ENCODE results near the gene CLK4.
A peak's percentile ranks its signal among the peaks of the same experiment; 100 is the strongest.

The CLK4 gene

DNA sequence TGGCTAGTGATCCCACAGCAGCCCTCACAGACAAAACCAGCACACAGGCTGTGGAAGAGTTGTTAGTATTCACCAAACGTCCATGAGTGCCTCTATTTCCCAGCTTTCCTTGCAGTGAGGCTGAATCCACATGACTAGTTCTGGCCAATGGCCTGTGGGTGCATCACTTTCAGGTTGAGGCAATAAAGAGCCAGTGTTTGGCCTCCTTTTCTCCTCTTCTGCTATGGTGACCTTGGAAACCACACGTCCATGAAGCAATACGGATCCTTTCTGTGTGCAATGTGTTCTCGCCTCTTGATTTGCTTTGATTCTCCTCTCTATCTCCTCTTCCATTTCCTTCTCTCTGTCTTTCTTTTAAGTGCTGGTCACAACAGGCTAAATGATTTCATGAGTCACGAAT is 23.4 kb upstream of the CLK4 start:
- ATAC-seq (no peak), DNase-seq (no peak)
- Mint-ChIP-seq H3K27ac (no peak overlapping the region), H3K9me3 (peaks cover 12% of the 10 kb centered on the region), H3K4me3 (no peak overlapping the region), H3K36me3 (ENCODE audit: low read depth) (peaks cover 4% of the 10 kb centered on the region), H3K4me1 (no peaks in the 10 kb centered on the region), H3K27me3 (peaks cover 2% of the 10 kb centered on the region)

DNA sequence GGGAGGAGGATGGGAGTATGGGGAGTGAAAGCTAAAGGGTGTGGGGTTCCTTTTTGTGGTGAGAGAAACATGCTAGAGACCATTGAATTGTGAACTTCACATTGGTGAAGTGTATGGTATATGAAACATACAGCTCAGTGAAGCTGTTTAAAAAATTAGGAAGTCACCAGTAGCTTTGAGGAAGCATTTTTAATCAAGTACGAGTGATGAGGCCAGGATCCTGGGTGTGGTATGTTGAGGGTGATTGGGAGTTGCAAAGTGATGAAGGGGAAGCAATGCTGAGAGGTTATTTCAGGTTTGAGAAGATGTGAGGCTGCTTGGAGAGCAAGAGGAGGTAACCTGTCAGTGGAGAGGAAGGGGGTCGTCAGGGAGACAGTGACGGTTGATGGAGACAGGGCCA is 22.7 kb upstream of the CLK4 start:
- Mint-ChIP-seq H3K9me3 (peaks cover 12% of the 10 kb centered on the region), H3K4me1 (no peaks in the 10 kb centered on the region), H3K36me3 (ENCODE audit: low read depth) (peaks cover 4% of the 10 kb centered on the region), H3K27ac (no peak overlapping the region), H3K27me3 (peaks cover 2% of the 10 kb centered on the region), H3K4me3 (no peak overlapping the region)
- DNase-seq: no peak
- no peak for ATAC-seq

GRCh38 chr5:178644826-178645545 is 18.1 kb upstream of the CLK4 start:
- DNase-seq (no peak), ATAC-seq (no peak)
- no peak overlapping the region for H3K27ac Mint-ChIP-seq
- H3K4me1 Mint-ChIP-seq: no peaks in the 10 kb centered on the region
- H3K9me3 Mint-ChIP-seq: peaks cover 8% of the 10 kb centered on the region
- no peak overlapping the region for H3K4me3 Mint-ChIP-seq
- peaks cover 4% of the 10 kb centered on the region for H3K36me3 Mint-ChIP-seq (ENCODE audit: low read depth)
- no peaks in the 10 kb centered on the region for H3K27me3 Mint-ChIP-seq

DNA sequence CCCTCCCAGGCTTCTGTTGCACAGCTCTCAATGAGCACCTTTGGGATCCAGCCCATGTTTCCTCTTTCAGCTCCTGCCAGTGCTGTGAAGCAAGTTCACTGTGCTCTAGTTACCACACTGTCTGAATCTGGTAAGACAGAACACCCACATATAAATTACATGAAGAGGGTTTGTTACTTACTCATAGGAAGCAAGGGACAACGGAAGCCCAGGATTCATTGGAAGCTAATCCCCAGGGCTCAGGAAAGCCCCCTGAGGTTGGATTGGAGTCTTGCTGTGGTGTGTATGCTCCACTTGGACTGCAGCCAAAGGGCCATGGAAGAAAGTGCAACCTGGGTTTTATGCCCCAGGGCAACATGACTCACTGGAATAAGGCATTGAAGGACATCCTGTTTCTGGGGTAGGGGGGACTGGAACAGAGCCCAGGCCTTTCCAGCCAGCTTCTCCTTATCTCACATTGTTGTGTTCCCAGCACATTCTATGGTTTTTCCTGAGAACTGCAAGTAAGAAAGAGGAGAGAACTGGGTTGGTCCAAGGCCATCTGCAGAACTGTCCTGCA is 15.6 kb upstream of the CLK4 start:
- Mint-ChIP-seq H3K9me3 (no peaks in the 10 kb centered on the region), H3K4me3 (no peak overlapping the region), H3K36me3 (ENCODE audit: low read depth) (no peaks in the 10 kb centered on the region), H3K27ac (no peak overlapping the region), H3K4me1 (no peaks in the 10 kb centered on the region), H3K27me3 (no peaks in the 10 kb centered on the region)
- DNase-seq: no peak
- ATAC-seq: no peak

DNA sequence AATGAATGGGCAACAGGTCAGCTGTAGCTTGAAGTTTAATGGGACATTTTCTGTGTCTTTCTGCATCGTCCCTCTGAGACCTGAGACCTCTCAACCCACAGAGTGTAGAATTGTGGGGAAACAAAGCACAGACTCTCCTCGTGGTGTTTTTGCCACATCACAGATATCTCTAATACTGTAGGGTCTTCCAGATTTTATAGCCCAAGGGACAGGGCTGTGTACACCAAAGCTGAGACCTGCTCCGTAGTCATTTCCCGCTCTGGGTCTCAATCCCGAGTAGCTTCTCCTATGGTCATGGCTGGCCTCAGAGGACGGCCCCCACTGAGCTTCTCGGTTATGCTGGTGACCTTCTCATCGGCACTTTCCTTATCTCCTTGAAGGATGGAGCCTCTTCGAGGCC is 14.9 kb upstream of the CLK4 start:
- no peaks in the 10 kb centered on the region for H3K4me1 Mint-ChIP-seq
- no peak overlapping the region for H3K27ac Mint-ChIP-seq
- DNase-seq (no peak), ATAC-seq (no peak)
- no peaks in the 10 kb centered on the region for H3K27me3 Mint-ChIP-seq
- no peaks in the 10 kb centered on the region for H3K9me3 Mint-ChIP-seq
- H3K4me3 Mint-ChIP-seq: no peak overlapping the region
- H3K36me3 Mint-ChIP-seq (ENCODE audit: low read depth): no peaks in the 10 kb centered on the region

DNA sequence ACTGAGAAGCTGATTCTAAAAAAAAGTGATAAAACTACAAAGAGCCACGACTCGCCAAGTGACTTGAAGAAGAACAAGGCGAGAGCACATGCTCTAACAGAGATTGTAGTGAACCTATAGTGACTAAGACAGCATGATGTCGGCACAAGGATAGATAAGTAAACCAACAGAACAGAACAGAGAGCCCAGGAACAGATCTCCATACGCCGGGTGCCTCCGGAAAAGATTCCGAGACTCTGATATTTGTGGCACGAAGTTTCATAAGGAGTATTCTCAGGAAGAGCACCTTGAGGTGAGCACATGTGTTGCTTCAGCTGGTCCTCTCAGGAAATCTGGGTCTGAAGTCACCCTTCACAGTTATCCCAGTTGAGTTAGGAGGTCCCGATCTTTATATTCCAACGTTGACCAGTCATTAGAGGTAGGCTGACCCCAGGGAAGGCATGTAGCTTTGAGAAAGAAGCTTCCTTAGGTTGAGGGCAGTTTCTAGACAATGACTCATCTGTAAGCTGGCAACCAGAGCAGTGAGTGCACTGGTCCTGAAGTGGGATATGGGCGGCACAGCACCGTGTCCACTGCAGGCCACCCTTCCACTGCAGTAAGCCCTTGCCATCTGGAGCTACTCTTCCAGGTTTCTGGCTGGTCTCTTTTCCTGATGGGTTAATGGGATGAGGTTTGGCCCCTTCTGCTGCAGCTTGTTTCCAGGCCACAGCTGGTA is 13.6 kb upstream of the CLK4 start:
- no peak overlapping the region for H3K4me3 Mint-ChIP-seq
- DNase-seq: no peak
- no peak overlapping the region for H3K27ac Mint-ChIP-seq
- ATAC-seq: no peak
- H3K27me3 Mint-ChIP-seq: no peaks in the 10 kb centered on the region
- H3K9me3 Mint-ChIP-seq: no peaks in the 10 kb centered on the region
- H3K4me1 Mint-ChIP-seq: no peaks in the 10 kb centered on the region
- H3K36me3 Mint-ChIP-seq (ENCODE audit: low read depth): no peaks in the 10 kb centered on the region

GRCh38 chr5:178637356-178638074 is 10.7 kb upstream of the CLK4 start:
- ATAC-seq: no peak

GRCh38 chr5:178632285-178632684 is 5.4 kb upstream of the CLK4 start:
- Mint-ChIP-seq H3K36me3 (ENCODE audit: low read depth) (no peaks in the 10 kb centered on the region), H3K27me3 (peaks cover 6% of the 10 kb centered on the region), H3K4me1 (no peaks in the 10 kb centered on the region), H3K4me3 (no peak overlapping the region), H3K9me3 (no peaks in the 10 kb centered on the region), H3K27ac (no peak overlapping the region)
- ATAC-seq (no peak), DNase-seq (no peak)

More at GRCh38 chr5:178637356-178638074, 10.7 kb upstream of the CLK4 start:
- Mint-ChIP-seq H3K4me3 (no peak overlapping the region), H3K9me3 (no peaks in the 10 kb centered on the region), H3K4me1 (no peaks in the 10 kb centered on the region), H3K36me3 (ENCODE audit: low read depth) (no peaks in the 10 kb centered on the region), H3K27me3 (peaks cover 4% of the 10 kb centered on the region), H3K27ac (no peak overlapping the region)
- no peak for DNase-seq

GRCh38 chr5:178630951-178631350 is 4.1 kb upstream of the CLK4 start:
- Mint-ChIP-seq H3K4me3 (no peak overlapping the region), H3K4me1 (no peaks in the 10 kb centered on the region), H3K36me3 (ENCODE audit: low read depth) (peaks cover 1% of the 10 kb centered on the region), H3K9me3 (no peaks in the 10 kb centered on the region), H3K27me3 (peaks cover 6% of the 10 kb centered on the region), H3K27ac (no peak overlapping the region)
- ATAC-seq (no peak), DNase-seq (no peak)

DNA sequence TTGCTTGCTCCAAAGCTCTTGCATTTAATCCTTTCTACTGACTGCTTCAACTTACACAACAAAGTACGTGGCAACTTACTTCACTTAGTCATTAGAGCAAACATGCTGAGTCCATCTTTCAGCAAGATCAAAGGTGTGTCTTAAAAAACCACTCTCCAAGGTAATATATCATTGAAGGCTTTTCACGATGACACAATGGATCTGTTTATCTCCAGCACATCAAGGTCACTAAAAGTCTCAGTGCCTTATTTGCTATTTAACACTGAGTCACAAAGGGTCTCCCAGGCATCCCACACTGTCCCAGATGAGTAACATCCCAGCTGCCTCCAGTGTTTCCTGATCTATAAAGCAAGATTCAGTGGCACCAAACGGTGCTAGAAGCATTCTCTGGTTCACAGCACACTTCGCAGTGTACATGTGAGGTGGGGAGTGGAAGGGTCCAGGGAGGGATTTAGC is 3.7 kb upstream of the CLK4 start:
- H3K9me3 Mint-ChIP-seq: no peaks in the 10 kb centered on the region
- DNase-seq (no peak), ATAC-seq (no peak)
- H3K27ac Mint-ChIP-seq: no peak overlapping the region
- peaks cover 6% of the 10 kb centered on the region for H3K27me3 Mint-ChIP-seq
- H3K4me3 Mint-ChIP-seq: no peak overlapping the region
- H3K36me3 Mint-ChIP-seq (ENCODE audit: low read depth): peaks cover 6% of the 10 kb centered on the region
- peaks cover 3% of the 10 kb centered on the region for H3K4me1 Mint-ChIP-seq

DNA sequence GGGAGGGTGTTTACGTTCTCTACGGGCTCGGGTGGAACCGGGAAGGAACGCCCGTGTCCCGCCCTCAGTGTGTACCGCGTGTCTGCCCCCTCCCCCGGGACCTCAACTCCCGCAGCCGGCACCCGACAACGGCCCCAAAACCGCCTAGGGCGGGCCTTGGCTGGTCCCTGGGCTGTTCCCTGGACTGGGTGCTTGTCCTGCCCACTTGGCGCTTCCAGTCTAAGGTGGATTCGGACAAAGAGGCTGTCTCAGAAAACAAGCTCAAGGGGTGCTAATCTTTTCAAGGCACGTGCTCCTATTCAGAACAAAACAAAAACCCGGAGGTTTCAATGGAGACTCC is 379 bp upstream of the CLK4 start:
- no peaks in the 10 kb centered on the region for H3K9me3 Mint-ChIP-seq
- ATAC-seq: no peak
- DNase-seq: no peak
- H3K27ac Mint-ChIP-seq: peak overlapping the region; percentile 67
- H3K36me3 Mint-ChIP-seq (ENCODE audit: low read depth): peaks cover 15% of the 10 kb centered on the region
- peak overlapping the region; percentile 94 for H3K4me3 Mint-ChIP-seq
- H3K27me3 Mint-ChIP-seq: peaks cover 2% of the 10 kb centered on the region
- H3K4me1 Mint-ChIP-seq: peaks cover 30% of the 10 kb centered on the region

DNA sequence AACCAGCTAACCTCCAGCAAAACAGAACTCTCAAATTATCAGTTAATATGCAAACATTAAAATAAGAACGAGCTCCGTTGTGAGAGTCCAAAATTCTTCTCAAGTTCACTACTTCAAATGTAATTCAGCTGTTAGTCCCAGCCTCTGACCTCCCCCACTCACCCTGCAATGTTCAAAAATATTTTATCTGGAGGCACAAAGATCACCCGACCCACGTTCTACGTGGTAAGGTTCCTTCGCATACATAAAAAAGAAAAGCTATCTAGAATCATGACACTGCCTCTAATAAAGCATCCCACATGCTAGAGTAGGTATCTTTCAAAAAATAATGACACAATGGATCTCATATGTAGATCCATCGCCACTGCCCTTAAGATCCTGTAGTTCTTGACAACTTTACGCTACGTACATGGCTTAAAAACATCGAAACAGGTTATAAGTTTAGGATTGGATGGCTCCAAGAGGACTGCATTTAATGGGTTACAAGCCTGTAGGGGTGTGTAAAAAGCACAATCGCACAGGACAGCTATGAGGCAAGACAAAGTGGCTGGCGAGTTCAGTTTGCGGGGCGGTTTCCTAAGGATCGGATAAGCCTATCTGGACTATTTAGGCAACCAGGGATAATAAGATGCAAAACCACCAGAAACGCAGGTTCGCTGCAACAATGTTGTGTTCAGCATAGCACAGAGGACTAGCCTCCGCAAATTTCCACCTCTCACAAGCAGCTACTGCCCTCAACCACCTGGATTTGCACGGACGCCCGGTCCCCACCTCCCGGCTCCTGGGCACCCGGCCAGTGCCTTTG is 969 bp downstream of the CLK4 start:
- Mint-ChIP-seq H3K27ac (peak overlapping the region; percentile 96), H3K4me3 (peak overlapping the region; percentile 94), H3K4me1 (peaks cover 38% of the 10 kb centered on the region), H3K27me3 (peaks cover 2% of the 10 kb centered on the region), H3K9me3 (no peaks in the 10 kb centered on the region), H3K36me3 (ENCODE audit: low read depth) (peaks cover 24% of the 10 kb centered on the region)
- DNase-seq: no peak
- peak; percentile 11 for ATAC-seq

DNA sequence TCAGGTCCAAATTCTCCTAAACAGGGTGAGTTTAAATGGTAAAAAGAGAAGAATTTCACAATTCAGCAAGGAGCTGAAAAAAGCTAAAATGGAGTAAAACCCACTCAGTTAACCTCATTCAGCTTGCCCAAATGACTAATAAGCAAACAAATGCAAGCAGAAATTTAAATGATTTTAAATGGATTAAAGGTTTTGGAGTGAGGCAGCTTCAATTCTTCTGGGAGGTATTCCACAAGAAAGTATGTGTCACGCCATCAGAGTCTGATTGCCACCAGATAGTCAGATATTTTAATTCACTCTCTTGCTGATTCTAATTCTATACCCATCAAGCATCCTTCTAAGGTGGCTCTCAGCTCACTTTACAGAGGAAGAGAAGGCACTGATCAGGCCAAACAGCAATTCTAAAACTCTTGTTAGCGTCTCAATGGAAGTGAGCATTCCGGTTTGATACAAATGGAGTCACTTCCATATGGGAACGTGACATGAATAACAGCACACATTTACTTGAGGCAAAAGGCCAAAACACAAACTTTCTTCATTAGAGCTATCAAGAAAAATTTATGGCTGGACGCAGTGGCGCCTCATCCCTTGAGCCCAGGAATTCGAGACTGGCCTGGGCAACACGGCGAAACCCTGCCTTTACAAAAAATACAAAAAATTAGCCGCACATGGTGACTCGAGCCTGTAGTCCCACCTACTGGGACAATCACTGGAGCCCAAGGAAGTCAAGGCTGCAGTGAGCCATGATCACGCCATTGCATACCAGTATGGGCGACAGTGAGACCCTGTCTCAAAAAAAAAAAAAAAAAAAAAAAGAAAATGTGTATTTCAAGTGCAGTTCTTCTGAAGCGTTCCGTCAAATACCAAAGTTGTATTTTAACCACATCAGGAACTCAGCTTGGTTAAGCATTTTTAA is 2.0 kb downstream of the CLK4 start:
- no peaks in the 10 kb centered on the region for H3K9me3 Mint-ChIP-seq
- peaks cover 46% of the 10 kb centered on the region for H3K4me1 Mint-ChIP-seq
- H3K27me3 Mint-ChIP-seq: no peaks in the 10 kb centered on the region
- H3K4me3 Mint-ChIP-seq: peak overlapping the region; percentile 94
- peaks cover 34% of the 10 kb centered on the region for H3K36me3 Mint-ChIP-seq (ENCODE audit: low read depth)
- peak overlapping the region; percentile 96 for H3K27ac Mint-ChIP-seq
- ATAC-seq (no peak), DNase-seq (no peak)
